ENCODE data around the gene COMP. TPM values are rescaled to one million over a fixed set of nuclear protein-coding genes. Genes with fewer than 3 reads are reported as not detected.
"Not testable (repeated sequence)": the region's sequence is repeated elsewhere in the genome, so short reads cannot be mapped to it uniquely, and the experiment has no call there.

The COMP gene
- total RNA-seq, 6 donors from 2014 or later = 1.8 to 8.5 (median 4.3) TPM; not detected in 2

GRCh38 chr19:18735324-18735723 is 55.8 kb downstream of the COMP start:
- no peak overlapping the region for H3K27ac ChIP-seq

GRCh38 chr19:18733762-18734332 is 57.3 kb downstream of the COMP start:
- WGBS, 2 donors = 84 to 90% methylated on average over 11 of the region's 11 CpGs
- H3K9me3 ChIP-seq; H3K27ac ChIP-seq; H3K4me1 ChIP-seq; H3K27me3 ChIP-seq; H3K4me3 ChIP-seq; H3K36me3 ChIP-seq; ATAC-seq (ENCODE audit: low FRiP score in 2 of 2); DNase-seq: not testable (repeated sequence)

More at GRCh38 chr19:18735324-18735723, 55.8 kb downstream of the COMP start:
- no peaks in the 10 kb centered on the region for H3K9me3 ChIP-seq
- DNase-seq (no peak), ATAC-seq (ENCODE audit: low FRiP score in 2 of 2) (no peak)
- no peak for TF ChIP-seq EP300 (IDR thresholded peaks at IDR 0.05)
- no peak for TF ChIP-seq POLR2A (IDR thresholded peaks at IDR 0.05)
- TF ChIP-seq POLR2AphosphoS5 (IDR thresholded peaks at IDR 0.05) = no peak
- TF ChIP-seq CTCF (IDR thresholded peaks at IDR 0.05) = no peak
- H3K4me3 ChIP-seq = no peak overlapping the region
- H3K27me3 ChIP-seq = no peaks in the 10 kb centered on the region
- 95 to 96% methylated on average over 4 to 9 of the region's 14 CpGs for WGBS, 2 donors
- H3K4me1 ChIP-seq = peaks cover 0 to 5% (median 2%) of the 10 kb centered on the region in 4 donors
- no peaks in the 10 kb centered on the region for H3K36me3 ChIP-seq

- Histone ChIP-seq H3K9me3 (no peaks in the 10 kb centered on the region), H3K4me3 (no peak overlapping the region), H3K27ac (no peak overlapping the region), H3K27me3 (no peaks in the 10 kb centered on the region), H3K36me3 (no peaks in the 10 kb centered on the region), H3K4me1 (no peaks in the 10 kb centered on the region)
- TF ChIP-seq POLR2A (IDR thresholded peaks at IDR 0.05) (no peak), EP300 (IDR thresholded peaks at IDR 0.05) (no peak), CTCF (IDR thresholded peaks at IDR 0.05) (no peak), POLR2AphosphoS5 (IDR thresholded peaks at IDR 0.05) (peak in 1 of 2 donors; percentile 39)
- 47 to 61% methylated on average over 7 to 11 of the region's 11 CpGs for WGBS, 2 donors
- no peak for DNase-seq
- no peak for ATAC-seq (ENCODE audit: low FRiP score in 2 of 2)
Observed at GRCh38 chr19:18733196-18733647, 57.9 kb downstream of the COMP start.

Other genes with a start within 250 kb of the COMP start
- 100 to 1,000 TPM; 242 to 450 (median 284) TPM for gene FKBP8, start 247.7 kb downstream of the COMP start, total RNA-seq
- gene KXD1, start 233.4 kb downstream of the COMP start, total RNA-seq = 100 to 1,000 TPM in 3 of 6 donors, 10 to 100 TPM in 3; 69.6 to 333 (median 103) TPM
- 100 to 1,000 TPM; 127 to 988 (median 458) TPM for gene UBA52, start 219.4 kb downstream of the COMP start, total RNA-seq
- gene REX1BD, start 202.5 kb downstream of the COMP start, total RNA-seq = 100 to 1,000 TPM in 1 of 6 donors, 10 to 100 TPM in 5; 83.6 to 114 (median 91.6) TPM
- gene CRLF1, start 184.5 kb downstream of the COMP start, total RNA-seq = 10 to 100 TPM; 15.0 to 54.8 (median 20.0) TPM
- 1 to 10 TPM in 2 of 6 donors, under 1 TPM in 2, not detected in 2; 0.30 to 2.8 (median 1.0) TPM for gene TMEM59L, start 178.4 kb downstream of the COMP start, total RNA-seq
- 10 to 100 TPM in 4 of 6 donors, 1 to 10 TPM in 2; 8.1 to 16.1 (median 12.1) TPM for gene KLHL26, start 154.3 kb downstream of the COMP start, total RNA-seq
- gene CRTC1, start 107.6 kb downstream of the COMP start, total RNA-seq = 10 to 100 TPM in 4 of 6 donors, 1 to 10 TPM in 2; 5.9 to 27.2 (median 15.6) TPM
- gene UPF1, start 40.7 kb upstream of the COMP start, total RNA-seq = 100 to 1,000 TPM in 2 of 6 donors, 10 to 100 TPM in 4; 68.9 to 157 (median 86.3) TPM
- gene CERS1, start 104.9 kb upstream of the COMP start, total RNA-seq = under 1 TPM in 2 of 6 donors, not detected in 4; 0.20 to 0.30 TPM
- gene COPE, start 128.1 kb upstream of the COMP start, total RNA-seq = 100 to 1,000 TPM; 124 to 250 (median 191) TPM
- 10 to 100 TPM; 22.5 to 46.7 (median 40.1) TPM for gene DDX49, start 128.4 kb upstream of the COMP start, total RNA-seq
- gene HOMER3, start 149.9 kb upstream of the COMP start, total RNA-seq = 10 to 100 TPM; 17.3 to 58.0 (median 27.8) TPM
- gene SUGP2, start 242.2 kb upstream of the COMP start, total RNA-seq = 100 to 1,000 TPM in 2 of 6 donors, 10 to 100 TPM in 4; 33.6 to 179 (median 64.9) TPM
- gene ARMC6, start 242.3 kb upstream of the COMP start, total RNA-seq = 10 to 100 TPM; 14.1 to 46.5 (median 26.8) TPM